SK-N-SH treated with all-trans-retinoic acid at 6 μM for 48 hours (cell line): ENCODE measurements around the gene CCDC182.

ENCODE experiments used
- ARNTL ChIP-seq: fragments of 450-650 bp; formaldehyde crosslinking; IDR thresholded peaks from 2 replicates; pipeline ENCODE4 v1.5.0; 2020; ENCODE audit warnings: low read depth, mild to moderate bottlenecking, moderate library complexity, borderline replicate concordance
- ZFP3 ChIP-seq: fragments of 250-450 bp; sonication (Bioruptor Pico); IDR thresholded peaks from 2 replicates; pipeline ENCODE4 v1.5.0; 2020; ENCODE audit warnings: mild to moderate bottlenecking, moderate library complexity
- ZFP30 ChIP-seq: fragments of 450-650 bp; formaldehyde crosslinking; IDR thresholded peaks from 2 replicates; pipeline ENCODE4 v1.5.0; 2022; ENCODE audit warnings: mild to moderate bottlenecking, moderate library complexity
- ZNF8 ChIP-seq: fragments of 450-650 bp; formaldehyde crosslinking; IDR thresholded peaks from 2 replicates; pipeline ENCODE4 v1.5.0; 2020; ENCODE audit warnings: mild to moderate bottlenecking, moderate library complexity
- TF ChIP-seq, protein P1 (sequence below): fragments of 250-450 bp; sonication (Bioruptor Pico); IDR thresholded peaks from 2 replicates; pipeline ENCODE4 v1.8.0; 2020; ENCODE audit warnings: mild to moderate bottlenecking, moderate library complexity, borderline replicate concordance

DNA sequence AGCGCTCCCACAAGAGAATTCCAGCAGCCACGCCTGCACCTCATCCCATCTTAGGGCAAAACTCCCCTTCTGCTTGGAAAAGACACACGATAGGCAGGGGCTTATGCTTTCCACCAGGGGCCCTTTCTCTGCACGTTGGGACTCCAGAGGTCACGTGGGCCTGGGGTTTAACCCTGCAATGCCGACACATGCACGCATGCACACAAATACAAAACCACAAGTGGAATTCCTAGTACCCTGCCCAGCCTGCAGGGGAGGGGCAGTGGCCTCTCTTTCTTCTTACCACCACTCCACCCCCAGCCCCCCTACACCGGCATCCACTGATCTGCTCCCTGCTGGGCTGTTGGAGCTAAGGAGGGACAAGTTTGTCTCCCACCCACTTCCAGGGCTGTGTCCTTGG is 16.8 kb upstream of the CCDC182 start:
- TF ChIP-seq, protein P1, sequence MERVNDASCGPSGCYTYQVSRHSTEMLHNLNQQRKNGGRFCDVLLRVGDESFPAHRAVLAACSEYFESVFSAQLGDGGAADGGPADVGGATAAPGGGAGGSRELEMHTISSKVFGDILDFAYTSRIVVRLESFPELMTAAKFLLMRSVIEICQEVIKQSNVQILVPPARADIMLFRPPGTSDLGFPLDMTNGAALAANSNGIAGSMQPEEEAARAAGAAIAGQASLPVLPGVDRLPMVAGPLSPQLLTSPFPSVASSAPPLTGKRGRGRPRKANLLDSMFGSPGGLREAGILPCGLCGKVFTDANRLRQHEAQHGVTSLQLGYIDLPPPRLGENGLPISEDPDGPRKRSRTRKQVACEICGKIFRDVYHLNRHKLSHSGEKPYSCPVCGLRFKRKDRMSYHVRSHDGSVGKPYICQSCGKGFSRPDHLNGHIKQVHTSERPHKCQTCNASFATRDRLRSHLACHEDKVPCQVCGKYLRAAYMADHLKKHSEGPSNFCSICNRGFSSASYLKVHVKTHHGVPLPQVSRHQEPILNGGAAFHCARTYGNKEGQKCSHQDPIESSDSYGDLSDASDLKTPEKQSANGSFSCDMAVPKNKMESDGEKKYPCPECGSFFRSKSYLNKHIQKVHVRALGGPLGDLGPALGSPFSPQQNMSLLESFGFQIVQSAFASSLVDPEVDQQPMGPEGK (CRISPR knock-in tag) = no peak
- TF ChIP-seq ZFP3 (no peak), ZNF8 (CRISPR knock-in tag) (no peak), ARNTL (no peak), ZFP30 (CRISPR knock-in tag) (no peak)
